MCF 10A (cell line): ENCODE data around the gene PUS1. TPM values are rescaled to one million over a fixed set of nuclear protein-coding genes. Genes with fewer than 3 reads are reported as not detected.

Experiments used
- BruUV-seq: library from RNA; stranded (reverse); fragments of 400-500 nt; replicated peaks from 2 replicates; lab custom pipeline; 2021; lab: Mats Ljungman, UMichigan
- CTCF ChIA-PET: fragments of 300-600 bp; sonication (Branson Sonifier 250); formaldehyde crosslinking; extraction: SDS; loops from one replicate; lab custom pipeline; 2021; ENCODE audit warnings: antibody characterized with exemption, inconsistent platforms; lab: Yijun Ruan, JAX
- POLR2A ChIA-PET: fragments of 300-600, 350-650 bp; sonication (Branson Sonifier 250); formaldehyde crosslinking; extraction: SDS; loops from one replicate; lab custom pipeline; 2020; ENCODE audit warnings: antibody characterized with exemption, inconsistent platforms; lab: Yijun Ruan, JAX
- DNase-seq: peaks from one replicate; pipeline ENCODE4 v3.0.0-alpha.2; 2018; ENCODE audit not compliant: unreplicated experiment
- H3K27ac Mint-ChIP-seq: one replicate; pipeline ENCODE4 v1.8.0; 2022; ENCODE audit warnings: mild to moderate bottlenecking, low read depth, mixed read lengths; ENCODE audit not compliant: unreplicated experiment
- H3K27me3 Mint-ChIP-seq: one replicate; pipeline ENCODE4 v1.8.0; 2022; ENCODE audit warnings: mixed read lengths; ENCODE audit not compliant: insufficient read depth, unreplicated experiment
- H3K36me3 Mint-ChIP-seq: one replicate; pipeline ENCODE4 v1.8.0; 2022; ENCODE audit warnings: mild to moderate bottlenecking, moderate library complexity, mixed read lengths; ENCODE audit not compliant: insufficient read depth, unreplicated experiment
- H3K4me1 Mint-ChIP-seq: one replicate; pipeline ENCODE4 v1.8.0; 2022; ENCODE audit warnings: mixed read lengths; ENCODE audit not compliant: insufficient read depth, unreplicated experiment
- H3K4me3 Mint-ChIP-seq: one replicate; pipeline ENCODE4 v1.8.0; 2022; ENCODE audit warnings: mild to moderate bottlenecking, moderate library complexity, mixed read lengths; ENCODE audit not compliant: unreplicated experiment
- H3K9me3 Mint-ChIP-seq: one replicate; pipeline ENCODE4 v1.8.0; 2022; ENCODE audit warnings: mixed read lengths; ENCODE audit not compliant: unreplicated experiment
- CTCF ChIP-seq: fragments of 200-600 bp; IDR thresholded peaks from one replicate; pipeline ENCODE4 v1.8.0; 2022; ENCODE audit warnings: antibody characterized with exemption, mild to moderate bottlenecking; ENCODE audit not compliant: unreplicated experiment
- intact Hi-C: fragments of 100-400 bp; cut with micrococcal nuclease; formaldehyde crosslinking; loops from 2 replicates; pipeline ENCODE4 v1.14.1; 2022
- total RNA-seq: library from RNA; stranded (reverse); gene quantifications from 2 replicates; pipeline ENCODE4 v1.2.3, GENCODE V29; 2022

Gene PUS1
- total RNA-seq, 1 experiment from 2014 or later: 72.3 TPM

- Mint-ChIP-seq H3K4me1 (peaks cover 8% of the 10 kb centered on the region), H3K27ac (peak overlapping the region; percentile 90), H3K9me3 (no peaks in the 10 kb centered on the region), H3K4me3 (peak overlapping the region; percentile 80), H3K36me3 (peaks cover 27% of the 10 kb centered on the region), H3K27me3 (no peaks in the 10 kb centered on the region)
- TF ChIP-seq CTCF: no peak
- peak; percentile 92 for DNase-seq
- intact Hi-C loops: loop anchor here (1.0 to 2.0 kb wide), 2 partner anchors 33 to 35 kb away; partner anchors contain the start of gene PUS1
- no TSS peak for BruUV-seq
- ChIA-PET CTCF (interaction anchor here (0.6 to 0.8 kb wide), 3 partner anchors 14 to 67 kb away, joined by 3 to 5 read pairs (median 4); no protein-coding TSS in a partner anchor), POLR2A (interaction anchor here (0.7 to 2.6 kb wide), 17 partner anchors 11 to 676 kb away, joined by 3 to 14 read pairs (median 4); partner anchors contain the start of genes EP400 and PUS1)
These were observed 32.8 kb upstream of the PUS1 start for GRCh38 chr12:131896080-131896810.

GRCh38 chr12:131896811-131897270 lies 32.2 kb upstream of the PUS1 start:
- H3K4me3 Mint-ChIP-seq: peak overlapping the region; percentile 80
- no peaks in the 10 kb centered on the region for H3K27me3 Mint-ChIP-seq
- BruUV-seq: no TSS peak
- H3K27ac Mint-ChIP-seq: peak overlapping the region; percentile 90
- peaks cover 13% of the 10 kb centered on the region for H3K4me1 Mint-ChIP-seq
- H3K36me3 Mint-ChIP-seq: peaks cover 27% of the 10 kb centered on the region
- no peak for TF ChIP-seq CTCF
- no peaks in the 10 kb centered on the region for H3K9me3 Mint-ChIP-seq
- intact Hi-C loops: loop anchor here (1.0 to 2.0 kb wide), 2 partner anchors 32 to 36 kb away; partner anchors contain the start of gene PUS1
- ChIA-PET CTCF (no interaction called here), POLR2A (interaction anchor here (0.8 to 2.6 kb wide), 15 partner anchors 11 to 68 kb away, joined by 3 to 14 read pairs (median 5); partner anchors contain the start of genes EP400 and PUS1)
- DNase-seq: no peak

- H3K4me1 Mint-ChIP-seq: peaks cover 16% of the 10 kb centered on the region
- peaks cover 27% of the 10 kb centered on the region for H3K36me3 Mint-ChIP-seq
- ChIA-PET CTCF (interaction anchor here (0.6 to 1.0 kb wide), 2 partner anchors 11 to 30 kb away, joined by 3 to 10 read pairs; no protein-coding TSS in a partner anchor), POLR2A (interaction anchor here (1.0 to 2.6 kb wide), 9 partner anchors 10 to 68 kb away, joined by 3 to 14 read pairs (median 5); partner anchors contain the start of gene EP400)
- no peak for TF ChIP-seq CTCF
- DNase-seq: no peak
- intact Hi-C loops: loop anchor here (2.0 kb wide), 1 partner anchor 32 kb away; the partner anchor contains the start of gene PUS1
- H3K9me3 Mint-ChIP-seq: no peaks in the 10 kb centered on the region
- H3K27ac Mint-ChIP-seq: no peak overlapping the region
- no peaks in the 10 kb centered on the region for H3K27me3 Mint-ChIP-seq
- H3K4me3 Mint-ChIP-seq: no peak overlapping the region
- BruUV-seq: no TSS peak
These were observed 31.8 kb upstream of the PUS1 start for GRCh38 chr12:131897276-131897675.

GRCh38 chr12:131897875-131898274 lies 31.2 kb upstream of the PUS1 start:
- H3K27me3 Mint-ChIP-seq: no peaks in the 10 kb centered on the region
- H3K4me1 Mint-ChIP-seq: peaks cover 19% of the 10 kb centered on the region
- no peak for DNase-seq
- CTCF ChIA-PET: interaction anchor here (0.6 to 2.0 kb wide), 3 partner anchors 10 to 62 kb away, joined by 3 to 10 read pairs (median 5); no protein-coding TSS in a partner anchor
- no peak overlapping the region for H3K27ac Mint-ChIP-seq
- POLR2A ChIA-PET: interaction anchor here (1.6 to 2.6 kb wide), 3 partner anchors 10 to 59 kb away, joined by 3 to 14 read pairs (median 3); no protein-coding TSS in a partner anchor
- intact Hi-C loops: loop anchor here (2.0 kb wide), 1 partner anchor 31 kb away; the partner anchor contains the start of gene PUS1
- H3K9me3 Mint-ChIP-seq: no peaks in the 10 kb centered on the region
- H3K36me3 Mint-ChIP-seq: peaks cover 27% of the 10 kb centered on the region
- H3K4me3 Mint-ChIP-seq: no peak overlapping the region
- no peak for TF ChIP-seq CTCF
- BruUV-seq: no TSS peak
